H1 (cell line): Measurements from ENCODE around the gene MEF2D. TPM values are rescaled to one million over a fixed set of nuclear protein-coding genes. Genes with fewer than 3 reads are reported as not detected.

ENCODE experiments used
- BCL11A ChIP-seq, 2 experiments: IDR thresholded peaks; one replicate each; pipeline ENCODE4 v1.6.1; 2011; ENCODE audit warnings: low read depth in 2 of 2, low read length in 2 of 2, mild to moderate bottlenecking in 2 of 2
- CBX8 ChIP-seq: fragments of 300-800, 300-1000 bp; sonication (generic); IDR thresholded peaks from 2 replicates; pipeline ENCODE4 v1.7.1; 2016; ENCODE audit warnings: low read depth, low read length, borderline replicate concordance
- FOSL1 ChIP-seq: IDR thresholded peaks from 2 replicates; pipeline ENCODE4 v1.6.1; 2011; ENCODE audit warnings: mild to moderate bottlenecking, low read depth, low read length, moderate library complexity; ENCODE audit not compliant: insufficient read depth
- GTF2F1 ChIP-seq: IDR thresholded peaks from 2 replicates; pipeline ENCODE4 v1.6.1; 2012; ENCODE audit warnings: low read depth, low read length, improper control_type of control experiment, borderline replicate concordance
- polyA plus RNA-seq, 7 experiments: library from polyadenylated mRNA; depleted of rRNA in 3 of 7; stranded (reverse) in 5 of 7; unstranded in 2 of 7; fragments of >200 nt in 5 of 7; fragments of 200-250 nt in 2 of 7; gene quantifications; 1 replicate in 5 of 7; 2 replicates in 1 of 7; 4 replicates in 1 of 7; pipeline versions ENCODE4 v1.2.1 to v1.2.3, GENCODE V29; 2011 to 2013; ENCODE audit warnings: missing spikeins in 2 of 7, mixed read lengths in 2 of 7
- total RNA-seq: library from RNA; stranded (reverse); fragmentation: NEBNext Ultra II Directional; extraction: Animal tissue kit (Norgen Biotek cat#: 25700); gene quantifications from 2 replicates; pipeline ENCODE4 v1.2.1, GENCODE V29; 2021
- TF ChIP-seq, protein P1 (sequence below): fragments of 300-600 bp; sonication (generic); IDR thresholded peaks from 2 replicates; pipeline ENCODE4 v1.7.1; 2012; ENCODE audit warnings: low read length, moderate library complexity, mild to moderate bottlenecking, inconsistent platforms; ENCODE audit not compliant: insufficient replicate concordance

The MEF2D gene
- total and polyA plus RNA-seq, 2 of the 8 experiments (the other 6 are each of a cell fraction or from before 2014, with no cell fraction given), result 17.3 to 20.3 TPM

- TF ChIP-seq, protein P1, sequence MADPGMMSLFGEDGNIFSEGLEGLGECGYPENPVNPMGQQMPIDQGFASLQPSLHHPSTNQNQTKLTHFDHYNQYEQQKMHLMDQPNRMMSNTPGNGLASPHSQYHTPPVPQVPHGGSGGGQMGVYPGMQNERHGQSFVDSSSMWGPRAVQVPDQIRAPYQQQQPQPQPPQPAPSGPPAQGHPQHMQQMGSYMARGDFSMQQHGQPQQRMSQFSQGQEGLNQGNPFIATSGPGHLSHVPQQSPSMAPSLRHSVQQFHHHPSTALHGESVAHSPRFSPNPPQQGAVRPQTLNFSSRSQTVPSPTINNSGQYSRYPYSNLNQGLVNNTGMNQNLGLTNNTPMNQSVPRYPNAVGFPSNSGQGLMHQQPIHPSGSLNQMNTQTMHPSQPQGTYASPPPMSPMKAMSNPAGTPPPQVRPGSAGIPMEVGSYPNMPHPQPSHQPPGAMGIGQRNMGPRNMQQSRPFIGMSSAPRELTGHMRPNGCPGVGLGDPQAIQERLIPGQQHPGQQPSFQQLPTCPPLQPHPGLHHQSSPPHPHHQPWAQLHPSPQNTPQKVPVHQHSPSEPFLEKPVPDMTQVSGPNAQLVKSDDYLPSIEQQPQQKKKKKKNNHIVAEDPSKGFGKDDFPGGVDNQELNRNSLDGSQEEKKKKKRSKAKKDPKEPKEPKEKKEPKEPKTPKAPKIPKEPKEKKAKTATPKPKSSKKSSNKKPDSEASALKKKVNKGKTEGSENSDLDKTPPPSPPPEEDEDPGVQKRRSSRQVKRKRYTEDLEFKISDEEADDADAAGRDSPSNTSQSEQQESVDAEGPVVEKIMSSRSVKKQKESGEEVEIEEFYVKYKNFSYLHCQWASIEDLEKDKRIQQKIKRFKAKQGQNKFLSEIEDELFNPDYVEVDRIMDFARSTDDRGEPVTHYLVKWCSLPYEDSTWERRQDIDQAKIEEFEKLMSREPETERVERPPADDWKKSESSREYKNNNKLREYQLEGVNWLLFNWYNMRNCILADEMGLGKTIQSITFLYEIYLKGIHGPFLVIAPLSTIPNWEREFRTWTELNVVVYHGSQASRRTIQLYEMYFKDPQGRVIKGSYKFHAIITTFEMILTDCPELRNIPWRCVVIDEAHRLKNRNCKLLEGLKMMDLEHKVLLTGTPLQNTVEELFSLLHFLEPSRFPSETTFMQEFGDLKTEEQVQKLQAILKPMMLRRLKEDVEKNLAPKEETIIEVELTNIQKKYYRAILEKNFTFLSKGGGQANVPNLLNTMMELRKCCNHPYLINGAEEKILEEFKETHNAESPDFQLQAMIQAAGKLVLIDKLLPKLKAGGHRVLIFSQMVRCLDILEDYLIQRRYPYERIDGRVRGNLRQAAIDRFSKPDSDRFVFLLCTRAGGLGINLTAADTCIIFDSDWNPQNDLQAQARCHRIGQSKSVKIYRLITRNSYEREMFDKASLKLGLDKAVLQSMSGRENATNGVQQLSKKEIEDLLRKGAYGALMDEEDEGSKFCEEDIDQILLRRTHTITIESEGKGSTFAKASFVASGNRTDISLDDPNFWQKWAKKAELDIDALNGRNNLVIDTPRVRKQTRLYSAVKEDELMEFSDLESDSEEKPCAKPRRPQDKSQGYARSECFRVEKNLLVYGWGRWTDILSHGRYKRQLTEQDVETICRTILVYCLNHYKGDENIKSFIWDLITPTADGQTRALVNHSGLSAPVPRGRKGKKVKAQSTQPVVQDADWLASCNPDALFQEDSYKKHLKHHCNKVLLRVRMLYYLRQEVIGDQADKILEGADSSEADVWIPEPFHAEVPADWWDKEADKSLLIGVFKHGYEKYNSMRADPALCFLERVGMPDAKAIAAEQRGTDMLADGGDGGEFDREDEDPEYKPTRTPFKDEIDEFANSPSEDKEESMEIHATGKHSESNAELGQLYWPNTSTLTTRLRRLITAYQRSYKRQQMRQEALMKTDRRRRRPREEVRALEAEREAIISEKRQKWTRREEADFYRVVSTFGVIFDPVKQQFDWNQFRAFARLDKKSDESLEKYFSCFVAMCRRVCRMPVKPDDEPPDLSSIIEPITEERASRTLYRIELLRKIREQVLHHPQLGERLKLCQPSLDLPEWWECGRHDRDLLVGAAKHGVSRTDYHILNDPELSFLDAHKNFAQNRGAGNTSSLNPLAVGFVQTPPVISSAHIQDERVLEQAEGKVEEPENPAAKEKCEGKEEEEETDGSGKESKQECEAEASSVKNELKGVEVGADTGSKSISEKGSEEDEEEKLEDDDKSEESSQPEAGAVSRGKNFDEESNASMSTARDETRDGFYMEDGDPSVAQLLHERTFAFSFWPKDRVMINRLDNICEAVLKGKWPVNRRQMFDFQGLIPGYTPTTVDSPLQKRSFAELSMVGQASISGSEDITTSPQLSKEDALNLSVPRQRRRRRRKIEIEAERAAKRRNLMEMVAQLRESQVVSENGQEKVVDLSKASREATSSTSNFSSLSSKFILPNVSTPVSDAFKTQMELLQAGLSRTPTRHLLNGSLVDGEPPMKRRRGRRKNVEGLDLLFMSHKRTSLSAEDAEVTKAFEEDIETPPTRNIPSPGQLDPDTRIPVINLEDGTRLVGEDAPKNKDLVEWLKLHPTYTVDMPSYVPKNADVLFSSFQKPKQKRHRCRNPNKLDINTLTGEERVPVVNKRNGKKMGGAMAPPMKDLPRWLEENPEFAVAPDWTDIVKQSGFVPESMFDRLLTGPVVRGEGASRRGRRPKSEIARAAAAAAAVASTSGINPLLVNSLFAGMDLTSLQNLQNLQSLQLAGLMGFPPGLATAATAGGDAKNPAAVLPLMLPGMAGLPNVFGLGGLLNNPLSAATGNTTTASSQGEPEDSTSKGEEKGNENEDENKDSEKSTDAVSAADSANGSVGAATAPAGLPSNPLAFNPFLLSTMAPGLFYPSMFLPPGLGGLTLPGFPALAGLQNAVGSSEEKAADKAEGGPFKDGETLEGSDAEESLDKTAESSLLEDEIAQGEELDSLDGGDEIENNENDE, result no peak
- TF ChIP-seq FOSL1, result no peak
- no peak for TF ChIP-seq CBX8
- TF ChIP-seq GTF2F1, result no peak
- TF ChIP-seq BCL11A (IDR thresholded peaks at IDR 0.05; ENCODE audit: low read depth in 2 of 2, low read length in 2 of 2), result no peak
Measured at GRCh38 chr1:156440654-156441437, 59.7 kb downstream of the MEF2D start (continued).
